HG03460 (cell line): ENCODE data around the gene EBNA1BP2.
"Not testable (repeated sequence)": the region's sequence is repeated elsewhere in the genome, so short reads cannot be mapped to it uniquely, and the experiment has no call there.

ENCODE experiments used
- ATAC-seq: cut with Tn5 transposase; IDR thresholded peaks from one replicate; pipeline ENCODE4 v1.9.1; 2021; ENCODE audit not compliant: unreplicated experiment

Gene EBNA1BP2

DNA sequence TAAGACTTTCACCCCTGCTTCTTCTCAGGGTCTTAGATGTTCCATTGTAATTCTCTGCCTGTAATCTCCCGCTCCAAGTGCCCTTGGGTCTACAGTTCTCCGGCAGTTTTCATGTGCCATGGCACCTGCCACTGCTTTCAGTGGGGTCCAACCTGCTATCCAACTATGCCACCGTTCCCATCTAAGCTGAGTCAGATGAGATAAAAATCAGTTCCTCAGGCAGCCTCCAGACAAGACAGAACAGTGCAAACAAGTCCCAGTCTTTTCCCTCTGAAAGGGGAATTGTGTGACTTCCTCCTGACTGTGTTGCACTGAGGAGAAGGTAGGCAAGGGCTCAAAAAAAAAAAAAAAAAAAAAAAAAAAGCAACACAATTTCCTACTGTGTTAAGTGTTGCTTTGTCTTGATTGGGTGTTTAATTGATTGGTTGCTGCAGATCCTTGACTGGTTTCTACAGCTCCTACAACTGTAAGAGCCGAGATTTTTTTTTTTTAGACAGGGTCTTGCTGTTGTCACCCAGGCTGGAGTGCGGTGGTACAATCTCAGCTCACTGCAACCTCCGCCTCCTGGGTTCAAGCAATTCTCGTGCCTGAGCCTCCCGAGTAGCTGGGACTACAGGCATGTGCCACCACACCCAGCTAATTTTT lies 50.7 kb downstream of the EBNA1BP2 start:
- no peak for ATAC-seq

DNA sequence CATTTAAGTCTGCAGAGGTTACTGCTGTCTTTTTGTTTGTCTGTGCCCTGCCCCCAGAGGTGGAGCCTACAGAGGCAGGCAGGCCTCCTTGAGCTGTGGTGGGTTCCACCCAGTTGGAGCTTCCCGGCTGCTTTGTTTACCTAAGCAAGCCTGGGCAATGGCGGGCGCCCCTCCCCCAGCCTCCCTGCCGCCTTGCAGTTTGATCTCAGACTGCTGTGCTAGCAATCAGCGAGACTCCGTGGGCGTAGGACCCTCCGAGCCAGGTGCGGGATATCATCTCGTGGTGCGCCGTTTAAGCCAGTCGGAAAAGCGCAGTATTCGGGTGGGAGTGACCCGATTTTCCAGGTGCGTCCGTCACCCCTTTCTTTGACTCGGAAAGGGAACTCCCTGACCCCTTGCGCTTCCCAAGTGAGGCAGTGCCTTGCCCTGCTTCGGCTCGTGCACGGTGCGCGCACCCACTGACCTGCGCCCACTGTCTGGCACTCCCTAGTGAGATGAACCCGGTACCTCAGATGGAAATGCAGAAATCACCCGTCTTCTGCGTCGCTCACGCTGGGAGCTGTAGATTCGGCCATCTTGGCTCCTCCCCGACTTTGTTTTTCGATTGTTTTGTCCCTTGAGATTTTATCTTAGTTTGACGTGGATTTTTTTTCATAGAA lies 52.0 kb downstream of the EBNA1BP2 start:
- not testable (repeated sequence) for ATAC-seq
